D721Med (cell line): Measurements from ENCODE around the gene SCUBE1.
A peak's percentile ranks its signal among the peaks of the same experiment; 100 is the strongest.
"Not testable (repeated sequence)": the region's sequence is repeated elsewhere in the genome, so short reads cannot be mapped to it uniquely, and the experiment has no call there.

Experiments used
- DNase-seq: peaks from one replicate; pipeline ENCODE4 v3.0.0; 2011; ENCODE audit warnings: low spot score; ENCODE audit not compliant: insufficient read length
- FAIRE-seq: peaks from 2 replicates; lab custom pipeline; 2011; peaks lifted over from hg19 to GRCh38; lab: Jason Lieb, UNC
- CTCF ChIP-seq: IDR thresholded peaks from 2 replicates; pipeline ENCODE4 v1.5.1; 2012; ENCODE audit warnings: mild to moderate bottlenecking, control low read depth; ENCODE audit not compliant: insufficient read depth; ENCODE audit errors: missing control alignments

SCUBE1 gene

GRCh38 chr22:43360576-43360975, 17.4 kb upstream of the SCUBE1 start:
- TF ChIP-seq CTCF = no peak
- FAIRE-seq (no peak), DNase-seq (no peak)

- no peak for FAIRE-seq
These were observed 13.7 kb upstream of the SCUBE1 start for GRCh38 chr22:43356881-43357280.

GRCh38 chr22:43355688-43356087, 12.5 kb upstream of the SCUBE1 start:
- not testable (repeated sequence) for FAIRE-seq, DNase-seq

More at GRCh38 chr22:43356881-43357280, 13.7 kb upstream of the SCUBE1 start:
- DNase-seq = no peak
- no peak for TF ChIP-seq CTCF

DNA sequence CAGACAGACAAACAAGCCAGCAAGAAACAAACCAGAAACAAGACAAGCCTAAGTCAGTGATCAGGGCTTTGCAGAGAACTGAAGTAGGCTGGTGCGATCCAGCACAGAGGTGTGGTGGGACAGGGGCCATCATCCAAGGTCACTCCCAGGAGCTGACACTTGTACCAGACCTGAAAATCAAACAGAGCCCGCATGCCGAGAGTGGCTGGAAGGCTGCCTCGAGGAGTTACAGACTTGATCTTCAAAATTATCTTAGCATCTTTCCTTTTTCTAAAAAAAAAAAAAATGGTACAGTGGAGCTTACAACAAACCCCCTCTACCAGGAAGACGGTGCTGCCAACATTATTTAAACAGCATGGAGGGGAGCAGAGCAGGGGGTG, 8.8 kb upstream of the SCUBE1 start:
- FAIRE-seq (no peak), DNase-seq (no peak)
- TF ChIP-seq CTCF = no peak

GRCh38 chr22:43349636-43350035, 6.5 kb upstream of the SCUBE1 start:
- no peak for TF ChIP-seq CTCF
- DNase-seq (no peak), FAIRE-seq (no peak)

GRCh38 chr22:43346521-43346929, 3.4 kb upstream of the SCUBE1 start:
- DNase-seq (peak; percentile 35), FAIRE-seq (no peak)
- peak; percentile 50 for TF ChIP-seq CTCF

DNA sequence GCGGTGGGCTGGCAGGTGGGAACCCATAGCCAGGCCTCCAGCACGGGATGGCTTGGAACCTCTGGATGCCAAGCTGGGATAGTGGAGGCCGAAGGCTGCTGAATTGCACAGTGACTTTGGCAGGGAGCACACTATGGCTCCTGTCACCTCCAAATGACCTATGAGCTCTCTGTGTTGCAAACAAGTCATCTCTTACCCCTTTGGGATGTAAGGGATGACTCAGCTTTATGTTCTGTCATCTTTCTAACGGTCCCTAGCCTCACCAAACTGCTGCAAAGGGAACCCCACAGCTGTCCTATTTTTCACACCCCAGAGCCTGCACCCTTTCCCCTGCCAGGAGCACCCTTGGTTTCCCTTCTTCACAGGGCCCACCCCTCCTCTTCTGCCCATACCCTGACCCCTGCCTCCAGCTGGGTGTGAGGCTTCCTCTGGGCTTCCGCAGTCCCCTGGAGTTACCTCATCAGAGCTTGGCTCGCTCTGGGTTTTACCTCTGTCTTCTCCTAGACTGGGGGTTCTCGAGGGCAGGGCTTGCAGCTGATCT, 2.7 kb upstream of the SCUBE1 start:
- no peak for FAIRE-seq
- TF ChIP-seq CTCF = no peak
- no peak for DNase-seq

GRCh38 chr22:43345356-43345755, 2.2 kb upstream of the SCUBE1 start:
- FAIRE-seq = no peak
- DNase-seq = no peak
- no peak for TF ChIP-seq CTCF
